Measurements from ENCODE around the gene ZNF14. TPM values are rescaled to one million over a fixed set of nuclear protein-coding genes. Genes with fewer than 3 reads are reported as not detected.
"Not testable (repeated sequence)": the region's sequence is repeated elsewhere in the genome, so short reads cannot be mapped to it uniquely, and the experiment has no call there.

ZNF14 gene
- total and polyA plus RNA-seq, 10 of the 15 experiments (the other 5 are each of a cell fraction or from before 2014, with no cell fraction given), result 2.5 to 7.2 (median 4.6) TPM

DNA sequence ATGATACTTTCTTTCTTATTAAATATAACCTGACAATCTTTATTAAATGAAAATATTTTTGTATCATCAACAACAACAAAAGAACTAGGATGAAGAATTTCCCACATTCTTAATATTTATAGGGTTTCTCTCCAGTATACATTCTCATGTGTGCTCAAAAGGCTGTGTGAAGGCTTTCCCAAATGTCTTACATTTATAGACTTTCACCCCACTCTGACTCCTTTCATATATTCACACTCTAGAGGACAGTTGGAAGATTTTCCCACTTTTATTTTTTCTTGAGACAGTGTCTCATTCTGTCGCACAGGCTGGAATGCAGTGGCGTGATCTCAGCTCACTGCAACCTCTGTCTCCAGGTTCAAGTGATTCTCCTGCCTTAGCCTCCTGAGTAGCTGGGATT, 22.4 kb downstream of the ZNF14 start:
- Histone ChIP-seq H3K27me3 (replicated peaks in 1 of 2; ENCODE audit: control insufficient read depth in 2 of 2, insufficient read depth in 2 of 2, low read length in 1 of 2) (no peaks in the 10 kb centered on the region), H3K4me3 (no peak overlapping the region), H3K4me2 (ENCODE audit: control insufficient read depth, insufficient read depth) (no peak overlapping the region), H3K27ac (ENCODE audit: control insufficient read depth, insufficient read depth) (no peak overlapping the region), H3K36me3 (ENCODE audit: control insufficient read depth in 2 of 2, insufficient read depth in 2 of 2, low read length in 1 of 2) (peaks cover 7 to 15% of the 10 kb centered on the region in 2 experiments), H4K20me1 (ENCODE audit: control insufficient read depth, insufficient read depth) (no peaks in the 10 kb centered on the region), H3K9me3 (replicated peaks; ENCODE audit: control insufficient read depth, insufficient read depth, low read length) (peaks cover 55% of the 10 kb centered on the region), H3K9ac (ENCODE audit: control insufficient read depth, insufficient read depth, low read length) (no peak overlapping the region), H2AFZ (ENCODE audit: control insufficient read depth, low read depth, low read length) (no peak overlapping the region), H3K4me1 (ENCODE audit: control insufficient read depth, insufficient read depth, low read length) (no peaks in the 10 kb centered on the region), H3K79me2 (ENCODE audit: control insufficient read depth, insufficient read depth, low read length) (no peaks in the 10 kb centered on the region)
- ChIA-PET RAD21 (ENCODE audit: unreplicated experiment) (no interaction called here), SMC1A (ENCODE audit: uncharacterized antibody, unreplicated experiment) (no interaction called here), POLR2A (no interaction called here), CTCF (no interaction called here)
- FAIRE-seq, result no peak
- no TSS peak for BruUV-seq (replicated peaks)
- intact Hi-C loops (cut with micrococcal nuclease; ENCODE audit: unreplicated experiment) (no loop called here), in situ Hi-C loops (cut with MboI) (no loop called here)
- ATAC-seq, result no peak
- WGBS (ENCODE audit: insufficient coverage, insufficient replicate concordance, low lambda C conversion rate, missing lambda C conversion rate), result 97% methylated on average over 2 of the region's 2 CpGs
- no peak for TF ChIP-seq CHD4 (IDR thresholded peaks at IDR 0.05)
- no peak for TF ChIP-seq SP1 (IDR thresholded peaks at IDR 0.05; ENCODE audit: low read depth, low read length)
- no peak for TF ChIP-seq SMARCA5 (IDR thresholded peaks at IDR 0.05)
- TF ChIP-seq, protein P1, sequence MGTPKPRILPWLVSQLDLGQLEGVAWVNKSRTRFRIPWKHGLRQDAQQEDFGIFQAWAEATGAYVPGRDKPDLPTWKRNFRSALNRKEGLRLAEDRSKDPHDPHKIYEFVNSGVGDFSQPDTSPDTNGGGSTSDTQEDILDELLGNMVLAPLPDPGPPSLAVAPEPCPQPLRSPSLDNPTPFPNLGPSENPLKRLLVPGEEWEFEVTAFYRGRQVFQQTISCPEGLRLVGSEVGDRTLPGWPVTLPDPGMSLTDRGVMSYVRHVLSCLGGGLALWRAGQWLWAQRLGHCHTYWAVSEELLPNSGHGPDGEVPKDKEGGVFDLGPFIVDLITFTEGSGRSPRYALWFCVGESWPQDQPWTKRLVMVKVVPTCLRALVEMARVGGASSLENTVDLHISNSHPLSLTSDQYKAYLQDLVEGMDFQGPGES (IDR thresholded peaks at IDR 0.05), result no peak
- TF ChIP-seq KLF5 (IDR thresholded peaks at IDR 0.05; ENCODE audit: partially characterized antibody), result peak; percentile 49
- no peak for DNase-seq (ENCODE audit: low read depth, low spot score)

DNA sequence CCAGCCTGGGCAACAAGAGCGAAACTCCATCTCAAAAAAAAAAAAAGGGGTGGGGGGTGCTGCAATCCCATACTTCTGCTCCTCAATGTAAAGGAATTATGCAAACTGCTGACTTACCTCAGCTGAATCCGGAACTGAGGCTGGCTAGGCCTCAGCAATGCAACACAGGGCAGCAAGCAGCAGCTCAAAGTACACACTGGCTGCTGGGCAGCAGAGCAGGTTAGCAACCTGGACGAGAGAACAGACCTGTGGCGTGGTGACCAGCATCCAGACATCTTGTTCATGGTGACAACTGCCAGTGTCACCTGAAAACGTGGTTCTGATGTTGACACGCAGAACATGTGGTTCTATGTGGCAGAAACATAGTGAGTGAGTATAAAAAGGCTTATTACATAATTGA, 28.1 kb downstream of the ZNF14 start:
- H3K27me3 ChIP-seq (replicated peaks in 1 of 2; ENCODE audit: control insufficient read depth in 2 of 2, insufficient read depth in 2 of 2, low read length in 1 of 2), result no peaks in the 10 kb centered on the region
- no peaks in the 10 kb centered on the region for H3K4me1 ChIP-seq (ENCODE audit: control insufficient read depth, insufficient read depth, low read length)
- H3K36me3 ChIP-seq (ENCODE audit: control insufficient read depth in 2 of 2, insufficient read depth in 2 of 2, low read length in 1 of 2), result no peaks in the 10 kb centered on the region
- SMC1A ChIA-PET (ENCODE audit: uncharacterized antibody, unreplicated experiment), result no interaction called here
- no peak overlapping the region for H2AFZ ChIP-seq (ENCODE audit: control insufficient read depth, low read depth, low read length)
- no peak overlapping the region for H3K27ac ChIP-seq (ENCODE audit: control insufficient read depth, insufficient read depth)
- WGBS (ENCODE audit: insufficient coverage, insufficient replicate concordance, low lambda C conversion rate, missing lambda C conversion rate), result 63% methylated on average over 5 of the region's 6 CpGs
- DNase-seq (ENCODE audit: low read depth, low spot score), result no peak
- H3K79me2 ChIP-seq (ENCODE audit: control insufficient read depth, insufficient read depth, low read length), result no peaks in the 10 kb centered on the region
- no TSS peak for BruUV-seq (replicated peaks)
- no peak for FAIRE-seq
- no peak for ATAC-seq
- RAD21 ChIA-PET (ENCODE audit: unreplicated experiment), result no interaction called here
- H3K9me3 ChIP-seq (replicated peaks; ENCODE audit: control insufficient read depth, insufficient read depth, low read length), result peaks cover 33% of the 10 kb centered on the region
- no peaks in the 10 kb centered on the region for H4K20me1 ChIP-seq (ENCODE audit: control insufficient read depth, insufficient read depth)
- CTCF ChIA-PET, result no interaction called here
- H3K4me2 ChIP-seq (ENCODE audit: control insufficient read depth, insufficient read depth), result no peak overlapping the region
- H3K9ac ChIP-seq (ENCODE audit: control insufficient read depth, insufficient read depth, low read length), result no peak overlapping the region
- no peak overlapping the region for H3K4me3 ChIP-seq
- in situ Hi-C loops (cut with MboI), result no loop called here
- intact Hi-C loops (cut with micrococcal nuclease; ENCODE audit: unreplicated experiment), result no loop called here
- no peak for TF ChIP-seq TCF7 (IDR thresholded peaks at IDR 0.05; ENCODE audit: borderline replicate concordance)
- TF ChIP-seq, protein P2, sequence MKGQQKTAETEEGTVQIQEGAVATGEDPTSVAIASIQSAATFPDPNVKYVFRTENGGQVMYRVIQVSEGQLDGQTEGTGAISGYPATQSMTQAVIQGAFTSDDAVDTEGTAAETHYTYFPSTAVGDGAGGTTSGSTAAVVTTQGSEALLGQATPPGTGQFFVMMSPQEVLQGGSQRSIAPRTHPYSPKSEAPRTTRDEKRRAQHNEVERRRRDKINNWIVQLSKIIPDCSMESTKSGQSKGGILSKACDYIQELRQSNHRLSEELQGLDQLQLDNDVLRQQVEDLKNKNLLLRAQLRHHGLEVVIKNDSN (IDR thresholded peaks at IDR 0.05; ENCODE audit: borderline replicate concordance, extremely low read length, insufficient read depth, low read depth, low read length), result no peak
- TF ChIP-seq RFX5 (IDR thresholded peaks at IDR 0.05; ENCODE audit: low read depth, low read length), result no peak
- no peak for TF ChIP-seq POLR2A (IDR thresholded peaks at IDR 0.05; ENCODE audit: low read depth, low read length)
- TF ChIP-seq CREM (IDR thresholded peaks at IDR 0.05; ENCODE audit: low read depth), result no peak
- POLR2A ChIA-PET, result no interaction called here

DNA sequence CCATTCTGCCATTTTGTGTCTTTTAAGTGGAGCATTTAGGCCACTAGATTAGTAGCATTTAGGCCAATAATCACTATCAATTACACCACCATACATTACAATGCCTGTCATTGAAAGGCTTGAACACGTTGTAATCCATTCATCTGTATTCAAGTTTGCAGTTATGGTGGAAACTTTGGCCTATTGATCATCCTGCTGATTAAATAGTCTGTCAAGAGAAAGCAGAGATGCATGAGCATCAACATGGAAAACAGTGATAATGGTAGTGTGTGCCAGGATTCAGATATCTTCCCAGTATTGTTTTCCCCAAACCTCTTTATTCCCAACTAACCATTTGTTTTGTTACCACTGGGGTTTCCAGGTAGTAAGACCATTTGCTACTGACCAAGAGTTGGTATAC, 32.4 kb downstream of the ZNF14 start:
- H3K36me3 ChIP-seq (ENCODE audit: control insufficient read depth in 2 of 2, insufficient read depth in 2 of 2, low read length in 1 of 2); H3K27me3 ChIP-seq (replicated peaks in 1 of 2; ENCODE audit: control insufficient read depth in 2 of 2, insufficient read depth in 2 of 2, low read length in 1 of 2); H4K20me1 ChIP-seq (ENCODE audit: control insufficient read depth, insufficient read depth); H3K4me2 ChIP-seq (ENCODE audit: control insufficient read depth, insufficient read depth); ATAC-seq; H3K9ac ChIP-seq (ENCODE audit: control insufficient read depth, insufficient read depth, low read length); H3K27ac ChIP-seq (ENCODE audit: control insufficient read depth, insufficient read depth); H3K4me3 ChIP-seq; H2AFZ ChIP-seq (ENCODE audit: control insufficient read depth, low read depth, low read length); SMC1A ChIA-PET (ENCODE audit: uncharacterized antibody, unreplicated experiment); CTCF ChIA-PET; H3K79me2 ChIP-seq (ENCODE audit: control insufficient read depth, insufficient read depth, low read length); RAD21 ChIA-PET (ENCODE audit: unreplicated experiment); intact Hi-C loops (cut with micrococcal nuclease; ENCODE audit: unreplicated experiment); BruUV-seq (replicated peaks); FAIRE-seq; in situ Hi-C loops (cut with MboI); H3K4me1 ChIP-seq (ENCODE audit: control insufficient read depth, insufficient read depth, low read length); POLR2A ChIA-PET; DNase-seq (ENCODE audit: low read depth, low spot score): not testable (repeated sequence)
- peaks cover 13% of the 10 kb centered on the region for H3K9me3 ChIP-seq (replicated peaks; ENCODE audit: control insufficient read depth, insufficient read depth, low read length)
- 43% methylated on average over 1 of the region's 1 CpG for WGBS (ENCODE audit: insufficient coverage, insufficient replicate concordance, low lambda C conversion rate, missing lambda C conversion rate)

Measured in GM12878 (cell line).